Measurements from ENCODE around the gene CCDC127.

DNA sequence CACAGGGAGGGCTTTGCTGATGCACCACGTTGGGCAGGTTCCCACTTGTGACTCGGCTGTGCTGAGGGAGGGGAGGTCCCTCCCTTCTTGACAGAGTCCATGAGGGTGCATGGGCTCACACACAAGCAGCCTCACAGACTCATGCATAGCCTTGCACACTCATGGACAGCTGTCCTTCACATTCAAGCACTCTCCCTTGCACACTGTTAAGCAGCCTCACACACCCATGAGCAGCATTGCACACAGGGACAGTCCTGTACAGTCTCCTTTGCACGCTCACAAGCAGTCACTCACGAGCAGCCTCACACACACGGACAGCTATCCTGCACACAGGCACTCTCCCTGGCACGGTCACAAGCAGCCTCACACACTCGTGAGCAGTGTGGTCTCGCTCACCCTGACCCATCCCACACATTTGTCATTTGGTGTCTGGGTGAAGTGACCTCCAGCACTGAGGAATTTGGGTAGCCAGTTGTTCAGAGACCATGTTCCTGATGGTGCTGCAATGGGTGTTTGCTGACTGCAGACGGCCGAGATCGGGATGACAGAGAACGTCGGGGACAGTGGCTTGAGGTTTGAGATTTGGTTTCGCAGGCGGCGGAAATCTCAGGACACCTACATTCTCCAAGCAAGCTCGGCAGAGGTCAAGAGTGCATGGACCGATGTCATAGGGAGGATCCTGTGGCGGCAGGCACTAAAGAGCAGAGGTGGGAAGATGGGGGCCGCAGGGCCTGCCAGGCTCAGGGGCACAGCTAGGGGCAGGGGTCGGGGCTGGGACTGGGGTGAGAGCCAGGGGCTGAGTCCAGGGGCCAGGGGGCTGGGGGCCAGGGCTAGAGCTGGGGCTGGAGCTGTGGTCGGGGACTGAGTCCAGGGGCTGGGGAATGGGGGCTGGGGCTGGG lies 44.3 kb downstream of the CCDC127 start:
- TF ChIP-seq, protein P1, sequence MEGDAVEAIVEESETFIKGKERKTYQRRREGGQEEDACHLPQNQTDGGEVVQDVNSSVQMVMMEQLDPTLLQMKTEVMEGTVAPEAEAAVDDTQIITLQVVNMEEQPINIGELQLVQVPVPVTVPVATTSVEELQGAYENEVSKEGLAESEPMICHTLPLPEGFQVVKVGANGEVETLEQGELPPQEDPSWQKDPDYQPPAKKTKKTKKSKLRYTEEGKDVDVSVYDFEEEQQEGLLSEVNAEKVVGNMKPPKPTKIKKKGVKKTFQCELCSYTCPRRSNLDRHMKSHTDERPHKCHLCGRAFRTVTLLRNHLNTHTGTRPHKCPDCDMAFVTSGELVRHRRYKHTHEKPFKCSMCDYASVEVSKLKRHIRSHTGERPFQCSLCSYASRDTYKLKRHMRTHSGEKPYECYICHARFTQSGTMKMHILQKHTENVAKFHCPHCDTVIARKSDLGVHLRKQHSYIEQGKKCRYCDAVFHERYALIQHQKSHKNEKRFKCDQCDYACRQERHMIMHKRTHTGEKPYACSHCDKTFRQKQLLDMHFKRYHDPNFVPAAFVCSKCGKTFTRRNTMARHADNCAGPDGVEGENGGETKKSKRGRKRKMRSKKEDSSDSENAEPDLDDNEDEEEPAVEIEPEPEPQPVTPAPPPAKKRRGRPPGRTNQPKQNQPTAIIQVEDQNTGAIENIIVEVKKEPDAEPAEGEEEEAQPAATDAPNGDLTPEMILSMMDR (conservative IDR thresholded peaks at IDR 0.05; ENCODE audit: low read depth, low read length) = no peak
- TF ChIP-seq RAD21 (IDR thresholded peaks at IDR 0.05; ENCODE audit: low read length) (no peak), MAFK (IDR thresholded peaks at IDR 0.05; ENCODE audit: low read depth, low read length) (no peak), POLR2A (IDR thresholded peaks at IDR 0.05; ENCODE audit: low read depth, low read length) (no peak), MXI1 (IDR thresholded peaks at IDR 0.05; ENCODE audit: borderline replicate concordance, low read depth, low read length) (no peak), MAZ (IDR thresholded peaks at IDR 0.05; ENCODE audit: borderline replicate concordance, low read depth, low read length) (no peak), FOS (IDR thresholded peaks at IDR 0.05; ENCODE audit: low read depth, low read length) (no peak), SMC3 (IDR thresholded peaks at IDR 0.05; ENCODE audit: low read depth, low read length) (no peak), CHD1 (IDR thresholded peaks at IDR 0.05; ENCODE audit: low read depth, low read length) (no peak), BHLHE40 (IDR thresholded peaks at IDR 0.05; ENCODE audit: low read depth, low read length) (no peak)
- TF ChIP-seq, protein P2, sequence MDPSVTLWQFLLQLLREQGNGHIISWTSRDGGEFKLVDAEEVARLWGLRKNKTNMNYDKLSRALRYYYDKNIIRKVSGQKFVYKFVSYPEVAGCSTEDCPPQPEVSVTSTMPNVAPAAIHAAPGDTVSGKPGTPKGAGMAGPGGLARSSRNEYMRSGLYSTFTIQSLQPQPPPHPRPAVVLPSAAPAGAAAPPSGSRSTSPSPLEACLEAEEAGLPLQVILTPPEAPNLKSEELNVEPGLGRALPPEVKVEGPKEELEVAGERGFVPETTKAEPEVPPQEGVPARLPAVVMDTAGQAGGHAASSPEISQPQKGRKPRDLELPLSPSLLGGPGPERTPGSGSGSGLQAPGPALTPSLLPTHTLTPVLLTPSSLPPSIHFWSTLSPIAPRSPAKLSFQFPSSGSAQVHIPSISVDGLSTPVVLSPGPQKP (IDR thresholded peaks at IDR 0.05; ENCODE audit: borderline replicate concordance, low read depth, low read length) = no peak
- TF ChIP-seq, protein P3, sequence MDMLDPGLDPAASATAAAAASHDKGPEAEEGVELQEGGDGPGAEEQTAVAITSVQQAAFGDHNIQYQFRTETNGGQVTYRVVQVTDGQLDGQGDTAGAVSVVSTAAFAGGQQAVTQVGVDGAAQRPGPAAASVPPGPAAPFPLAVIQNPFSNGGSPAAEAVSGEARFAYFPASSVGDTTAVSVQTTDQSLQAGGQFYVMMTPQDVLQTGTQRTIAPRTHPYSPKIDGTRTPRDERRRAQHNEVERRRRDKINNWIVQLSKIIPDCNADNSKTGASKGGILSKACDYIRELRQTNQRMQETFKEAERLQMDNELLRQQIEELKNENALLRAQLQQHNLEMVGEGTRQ (IDR thresholded peaks at IDR 0.05; ENCODE audit: low read depth, low read length) = no peak
